HEK293 (cell line): ENCODE results near the gene NAALADL2.

Experiments used
- CTCF ChIA-PET: fragments of 350-600 bp; formaldehyde crosslinking; extraction: SDS; loops from one replicate; lab custom pipeline; 2021; ENCODE audit warnings: antibody characterized with exemption; lab: Yijun Ruan, JAX
- POLR2A ChIA-PET: fragments of 300-600 bp; formaldehyde crosslinking; extraction: SDS; loops from one replicate; lab custom pipeline; 2020; ENCODE audit warnings: antibody characterized with exemption, inconsistent platforms; lab: Yijun Ruan, JAX
- H3K27ac ChIP-seq: fragments of 200-500 bp; sonication (Bioruptor generic); 2 replicates; pipeline ENCODE4 v1.5.1; 2014; ENCODE audit warnings: low read depth, low read length, control low read depth, inconsistent platforms; ENCODE audit errors: extremely low read depth
- H3K36me3 ChIP-seq, 2 experiments: fragments of 200-500 bp in 1 of 2; sonication (Bioruptor generic) in 1 of 2; 1 replicate in 1 of 2; 2 replicates in 1 of 2; pipeline ENCODE4 v1.5.1; 2014 to 2017; ENCODE audit warnings: inconsistent platforms in 2 of 2, low read length in 2 of 2; ENCODE audit not compliant: control insufficient read depth in 2 of 2, insufficient read depth in 1 of 2
- H3K4me1 ChIP-seq: fragments of 200-500 bp; sonication (Bioruptor generic); 2 replicates; pipeline ENCODE4 v1.5.1; 2014; ENCODE audit warnings: mild to moderate bottlenecking, low read length, inconsistent platforms; ENCODE audit not compliant: control insufficient read depth, insufficient read depth
- H3K4me3 ChIP-seq: 2 replicates; pipeline ENCODE4 v1.5.1; 2011; ENCODE audit warnings: low read depth, mild to moderate bottlenecking, control low read depth, low read length, moderate library complexity
- H3K9me3 ChIP-seq: fragments of 200-500 bp; sonication (Bioruptor generic); 2 replicates; pipeline ENCODE4 v1.5.1; 2014; ENCODE audit warnings: low read depth, low read length, inconsistent platforms; ENCODE audit not compliant: control insufficient read depth, insufficient read depth
- GLI2 ChIP-seq: fragments of 450-650 bp; formaldehyde crosslinking; IDR thresholded peaks from 2 replicates; pipeline ENCODE4; 2017; ENCODE audit warnings: missing biosample characterization, missing genetic modification characterization, low read depth, borderline replicate concordance
- HOXC10 ChIP-seq: sonication (generic); formaldehyde crosslinking; IDR thresholded peaks from 2 replicates; pipeline ENCODE4 v1.8.1; 2023; ENCODE audit warnings: mild to moderate bottlenecking, missing genetic modification reagents
- HOXD13 ChIP-seq: sonication (generic); formaldehyde crosslinking; IDR thresholded peaks from 2 replicates; pipeline ENCODE4 v1.8.0; 2022; ENCODE audit warnings: missing genetic modification reagents, borderline replicate concordance
- KLF9 ChIP-seq: fragments of 450-650 bp; formaldehyde crosslinking; IDR thresholded peaks from 2 replicates; pipeline ENCODE4 v1.5.1; 2016; ENCODE audit warnings: missing biosample characterization, missing genetic modification characterization, low read depth
- MZF1 ChIP-seq: fragments of 450-650 bp; formaldehyde crosslinking; IDR thresholded peaks from 2 replicates; pipeline ENCODE4 v1.5.1; 2017; ENCODE audit warnings: missing biosample characterization, missing genetic modification characterization, borderline replicate concordance
- SCRT1 ChIP-seq: fragments of 450-650 bp; formaldehyde crosslinking; IDR thresholded peaks from 2 replicates; pipeline ENCODE4 v1.5.1; 2016; ENCODE audit warnings: missing biosample characterization, missing genetic modification characterization, borderline replicate concordance
- ZNF16 ChIP-seq: fragments of 450-650 bp; formaldehyde crosslinking; IDR thresholded peaks from 2 replicates; pipeline ENCODE4 v1.5.1; 2016; ENCODE audit warnings: low read depth, missing biosample characterization, missing genetic modification characterization
- ZNF423 ChIP-seq: fragments of 450-650 bp; formaldehyde crosslinking; IDR thresholded peaks from 2 replicates; pipeline ENCODE4 v1.5.1; 2016; ENCODE audit warnings: missing biosample characterization, missing genetic modification characterization
- ZNF548 ChIP-seq: fragments of 450-650 bp; formaldehyde crosslinking; IDR thresholded peaks from 2 replicates; pipeline ENCODE4 v1.5.1; 2016; ENCODE audit warnings: missing biosample characterization, missing genetic modification characterization
- ZNF585B ChIP-seq: fragments of 450-650 bp; formaldehyde crosslinking; IDR thresholded peaks from 2 replicates; pipeline ENCODE4 v1.5.1; 2016; ENCODE audit warnings: missing biosample characterization, missing genetic modification characterization
- ZNF621 ChIP-seq: fragments of 450-650 bp; formaldehyde crosslinking; IDR thresholded peaks from 2 replicates; pipeline ENCODE4 v1.5.1; 2017; ENCODE audit warnings: missing biosample characterization, missing genetic modification characterization
- ZNF654 ChIP-seq: fragments of 450-650 bp; formaldehyde crosslinking; IDR thresholded peaks from 2 replicates; pipeline ENCODE4 v1.5.1; 2016; ENCODE audit warnings: low read depth, missing biosample characterization, missing genetic modification characterization
- ZNF660 ChIP-seq: fragments of 450-650 bp; IDR thresholded peaks from 2 replicates; pipeline ENCODE4 v1.5.1; 2018; ENCODE audit warnings: missing biosample characterization, mild to moderate bottlenecking, missing genetic modification characterization
- ZNF837 ChIP-seq: fragments of 450-650 bp; formaldehyde crosslinking; IDR thresholded peaks from 2 replicates; pipeline ENCODE4 v1.5.1; 2016; ENCODE audit warnings: missing biosample characterization, missing genetic modification characterization
- ZSCAN23 ChIP-seq: fragments of 450-650 bp; formaldehyde crosslinking; IDR thresholded peaks from 2 replicates; pipeline ENCODE4 v1.5.1; 2016; ENCODE audit warnings: missing biosample characterization, missing genetic modification characterization
- TF ChIP-seq, protein P1 (sequence below): fragments of 450-650 bp; formaldehyde crosslinking; IDR thresholded peaks from 2 replicates; pipeline ENCODE4 v1.5.1; 2016; ENCODE audit warnings: missing biosample characterization, missing genetic modification characterization, low read depth
- TF ChIP-seq, protein P2 (sequence below): fragments of 450-650 bp; formaldehyde crosslinking; IDR thresholded peaks from 2 replicates; pipeline ENCODE4 v1.5.1; 2016; ENCODE audit warnings: missing biosample characterization, missing genetic modification characterization
- TF ChIP-seq, protein P3 (sequence below): fragments of 450-650 bp; formaldehyde crosslinking; IDR thresholded peaks from 2 replicates; pipeline ENCODE4 v1.5.1; 2016; ENCODE audit warnings: missing biosample characterization, missing genetic modification characterization
- TF ChIP-seq, protein P4 (sequence below): fragments of 450-650 bp; formaldehyde crosslinking; IDR thresholded peaks from 2 replicates; pipeline ENCODE4; 2016; ENCODE audit warnings: missing biosample characterization, missing genetic modification characterization
- TF ChIP-seq, protein P5 (sequence below): fragments of 450-650 bp; formaldehyde crosslinking; IDR thresholded peaks from 2 replicates; pipeline ENCODE4 v1.5.1; 2016; ENCODE audit warnings: missing biosample characterization, missing genetic modification characterization

Gene NAALADL2

DNA sequence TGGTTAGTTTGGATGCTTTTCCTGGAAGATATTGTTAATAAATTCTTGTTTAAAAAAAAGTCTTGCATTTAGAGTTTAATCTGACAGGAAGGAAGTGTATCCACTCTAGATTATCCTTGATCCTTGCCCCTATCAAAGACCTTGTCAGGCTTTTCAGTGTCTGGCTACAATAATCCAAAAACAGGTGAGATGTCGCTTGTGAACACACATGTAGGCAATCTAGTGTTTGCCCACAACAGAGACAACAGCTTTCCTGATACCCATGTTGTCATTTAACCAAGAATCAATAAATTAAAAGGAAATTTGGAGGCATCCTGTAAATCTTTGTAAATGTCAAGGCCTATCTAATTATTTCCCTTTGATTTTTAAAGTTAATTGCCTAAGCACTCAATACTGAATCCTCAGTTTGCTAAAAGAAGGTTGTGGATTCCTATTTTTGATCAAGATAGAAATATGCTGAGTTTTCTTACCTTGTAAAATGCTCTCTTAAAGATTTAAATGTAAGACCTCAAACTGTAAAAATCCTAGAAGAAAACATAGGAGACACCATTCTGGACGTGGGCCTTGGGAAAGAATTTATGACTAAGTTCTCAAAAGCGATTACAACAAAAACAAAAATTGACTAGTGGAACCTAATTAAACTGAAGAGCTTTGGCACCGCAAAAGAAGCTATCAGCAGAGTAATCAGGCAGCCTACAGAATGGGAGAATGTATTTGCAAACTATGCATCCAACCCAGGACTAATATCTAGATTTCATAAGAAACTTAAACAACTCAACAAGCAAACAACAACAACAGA lies 207.7 kb downstream of the NAALADL2 start:
- H3K4me1 ChIP-seq, result no peaks in the 10 kb centered on the region
- CTCF ChIA-PET, result no interaction called here
- POLR2A ChIA-PET, result no interaction called here

DNA sequence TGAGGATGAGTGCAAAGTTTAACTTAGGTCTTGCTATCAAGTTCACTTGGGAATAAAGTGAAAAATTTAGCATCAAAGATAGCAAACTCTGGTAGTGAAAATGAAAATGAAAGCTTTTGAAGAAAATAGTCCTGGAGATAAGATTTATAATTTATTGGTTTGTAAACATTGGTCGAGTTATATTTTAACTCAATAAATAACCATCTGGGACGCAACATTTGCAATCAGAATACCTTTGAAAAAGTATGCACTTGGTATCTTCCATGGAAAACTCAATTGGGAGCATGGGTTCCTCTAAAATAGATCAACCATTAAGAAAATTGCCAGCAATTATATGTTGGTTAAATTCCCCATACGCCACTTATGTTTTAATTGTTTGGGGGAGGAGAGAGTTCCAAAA lies 209.5 kb downstream of the NAALADL2 start:
- H3K27ac ChIP-seq, result no peak overlapping the region
- no peaks in the 10 kb centered on the region for H3K4me1 ChIP-seq
- H3K9me3 ChIP-seq, result no peaks in the 10 kb centered on the region
- H3K36me3 ChIP-seq, result no peaks in the 10 kb centered on the region
- ChIA-PET POLR2A (no interaction called here), CTCF (no interaction called here)
- no peak overlapping the region for H3K4me3 ChIP-seq
- TF ChIP-seq ZNF423 (tag by site-specific recombination) (no peak), KLF9 (tag by site-specific recombination) (no peak), ZSCAN23 (tag by site-specific recombination) (no peak), ZNF16 (tag by site-specific recombination) (no peak), ZNF585B (no peak), GLI2 (tag by site-specific recombination) (no peak), ZNF660 (tag by site-specific recombination) (no peak)

More for the DNA sequence above, 207.7 kb downstream of the NAALADL2 start:
- TF ChIP-seq GLI2 (tag by site-specific recombination) (no peak), ZNF837 (tag by site-specific recombination) (no peak), HOXD13 (CRISPR knock-in tag) (no peak), ZNF654 (tag by site-specific recombination) (no peak), ZNF621 (no peak), ZNF548 (tag by site-specific recombination) (no peak), SCRT1 (no peak), HOXC10 (CRISPR knock-in tag) (no peak), MZF1 (tag by site-specific recombination) (no peak)
- TF ChIP-seq, protein P1, sequence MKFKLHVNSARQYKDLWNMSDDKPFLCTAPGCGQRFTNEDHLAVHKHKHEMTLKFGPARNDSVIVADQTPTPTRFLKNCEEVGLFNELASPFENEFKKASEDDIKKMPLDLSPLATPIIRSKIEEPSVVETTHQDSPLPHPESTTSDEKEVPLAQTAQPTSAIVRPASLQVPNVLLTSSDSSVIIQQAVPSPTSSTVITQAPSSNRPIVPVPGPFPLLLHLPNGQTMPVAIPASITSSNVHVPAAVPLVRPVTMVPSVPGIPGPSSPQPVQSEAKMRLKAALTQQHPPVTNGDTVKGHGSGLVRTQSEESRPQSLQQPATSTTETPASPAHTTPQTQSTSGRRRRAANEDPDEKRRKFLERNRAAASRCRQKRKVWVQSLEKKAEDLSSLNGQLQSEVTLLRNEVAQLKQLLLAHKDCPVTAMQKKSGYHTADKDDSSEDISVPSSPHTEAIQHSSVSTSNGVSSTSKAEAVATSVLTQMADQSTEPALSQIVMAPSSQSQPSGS (tag by site-specific recombination), result no peak
- TF ChIP-seq, protein P2, sequence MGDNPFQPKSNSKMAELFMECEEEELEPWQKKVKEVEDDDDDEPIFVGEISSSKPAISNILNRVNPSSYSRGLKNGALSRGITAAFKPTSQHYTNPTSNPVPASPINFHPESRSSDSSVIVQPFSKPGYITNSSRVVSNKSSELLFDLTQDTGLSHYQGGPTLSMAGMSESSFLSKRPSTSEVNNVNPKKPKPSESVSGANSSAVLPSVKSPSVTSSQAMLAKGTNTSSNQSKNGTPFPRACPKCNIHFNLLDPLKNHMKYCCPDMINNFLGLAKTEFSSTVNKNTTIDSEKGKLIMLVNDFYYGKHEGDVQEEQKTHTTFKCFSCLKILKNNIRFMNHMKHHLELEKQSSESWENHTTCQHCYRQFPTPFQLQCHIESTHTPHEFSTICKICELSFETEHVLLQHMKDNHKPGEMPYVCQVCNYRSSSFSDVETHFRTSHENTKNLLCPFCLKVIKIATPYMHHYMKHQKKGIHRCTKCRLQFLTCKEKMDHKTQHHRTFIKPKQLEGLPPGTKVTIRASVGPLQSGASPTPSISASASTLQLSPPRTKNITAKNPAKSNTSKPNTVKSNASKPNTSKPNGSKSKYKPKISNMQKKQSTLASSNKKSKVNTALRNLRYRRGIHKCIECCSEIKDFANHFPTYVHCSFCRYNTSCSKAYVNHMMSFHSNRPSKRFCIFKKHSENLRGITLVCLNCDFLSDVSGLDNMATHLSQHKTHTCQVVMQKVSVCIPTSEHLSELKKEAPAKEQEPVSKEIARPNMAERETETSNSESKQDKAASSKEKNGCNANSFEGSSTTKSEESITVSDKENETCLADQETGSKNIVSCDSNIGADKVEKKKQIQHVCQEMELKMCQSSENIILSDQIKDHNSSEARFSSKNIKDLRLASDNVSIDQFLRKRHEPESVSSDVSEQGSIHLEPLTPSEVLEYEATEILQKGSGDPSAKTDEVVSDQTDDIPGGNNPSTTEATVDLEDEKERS (tag by site-specific recombination), result no peak
- TF ChIP-seq, protein P3, sequence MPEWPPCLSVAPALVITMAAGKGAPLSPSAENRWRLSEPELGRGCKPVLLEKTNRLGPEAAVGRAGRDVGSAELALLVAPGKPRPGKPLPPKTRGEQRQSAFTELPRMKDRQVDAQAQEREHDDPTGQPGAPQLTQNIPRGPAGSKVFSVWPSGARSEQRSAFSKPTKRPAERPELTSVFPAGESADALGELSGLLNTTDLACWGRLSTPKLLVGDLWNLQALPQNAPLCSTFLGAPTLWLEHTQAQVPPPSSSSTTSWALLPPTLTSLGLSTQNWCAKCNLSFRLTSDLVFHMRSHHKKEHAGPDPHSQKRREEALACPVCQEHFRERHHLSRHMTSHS (tag by site-specific recombination), result no peak
- TF ChIP-seq, protein P4, sequence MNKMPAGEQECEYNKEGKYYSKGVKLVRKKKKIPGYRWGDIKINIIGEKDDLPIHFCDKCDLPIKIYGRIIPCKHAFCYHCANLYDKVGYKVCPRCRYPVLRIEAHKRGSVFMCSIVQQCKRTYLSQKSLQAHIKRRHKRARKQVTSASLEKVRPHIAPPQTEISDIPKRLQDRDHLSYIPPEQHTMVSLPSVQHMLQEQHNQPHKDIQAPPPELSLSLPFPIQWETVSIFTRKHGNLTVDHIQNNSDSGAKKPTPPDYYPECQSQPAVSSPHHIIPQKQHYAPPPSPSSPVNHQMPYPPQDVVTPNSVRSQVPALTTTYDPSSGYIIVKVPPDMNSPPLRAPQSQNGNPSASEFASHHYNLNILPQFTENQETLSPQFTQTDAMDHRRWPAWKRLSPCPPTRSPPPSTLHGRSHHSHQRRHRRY (tag by site-specific recombination), result no peak
- TF ChIP-seq, protein P5, sequence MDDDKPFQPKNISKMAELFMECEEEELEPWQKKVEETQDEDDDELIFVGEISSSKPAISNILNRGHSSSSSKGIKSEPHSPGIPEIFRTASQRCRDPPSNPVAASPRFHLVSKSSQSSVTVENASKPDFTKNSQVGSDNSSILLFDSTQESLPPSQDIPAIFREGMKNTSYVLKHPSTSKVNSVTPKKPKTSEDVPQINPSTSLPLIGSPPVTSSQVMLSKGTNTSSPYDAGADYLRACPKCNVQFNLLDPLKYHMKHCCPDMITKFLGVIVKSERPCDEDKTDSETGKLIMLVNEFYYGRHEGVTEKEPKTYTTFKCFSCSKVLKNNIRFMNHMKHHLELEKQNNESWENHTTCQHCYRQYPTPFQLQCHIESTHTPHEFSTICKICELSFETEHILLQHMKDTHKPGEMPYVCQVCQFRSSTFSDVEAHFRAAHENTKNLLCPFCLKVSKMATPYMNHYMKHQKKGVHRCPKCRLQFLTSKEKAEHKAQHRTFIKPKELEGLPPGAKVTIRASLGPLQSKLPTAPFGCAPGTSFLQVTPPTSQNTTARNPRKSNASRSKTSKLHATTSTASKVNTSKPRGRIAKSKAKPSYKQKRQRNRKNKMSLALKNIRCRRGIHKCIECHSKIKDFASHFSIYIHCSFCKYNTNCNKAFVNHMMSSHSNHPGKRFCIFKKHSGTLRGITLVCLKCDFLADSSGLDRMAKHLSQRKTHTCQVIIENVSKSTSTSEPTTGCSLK (tag by site-specific recombination), result no peak
- Histone ChIP-seq H3K4me3 (no peak overlapping the region), H3K36me3 (no peaks in the 10 kb centered on the region), H3K9me3 (no peaks in the 10 kb centered on the region), H3K27ac (no peak overlapping the region)
